HEK293 (cell line): ENCODE results near the gene C1QTNF1.

Source experiments
- YY2 ChIP-seq: fragments of 450-650 bp; formaldehyde crosslinking; IDR thresholded peaks from 2 replicates; pipeline ENCODE4 v1.5.1; 2016; ENCODE audit warnings: missing biosample characterization, missing genetic modification characterization
- ZNF660 ChIP-seq: fragments of 450-650 bp; IDR thresholded peaks from 2 replicates; pipeline ENCODE4 v1.5.1; 2018; ENCODE audit warnings: missing biosample characterization, mild to moderate bottlenecking, missing genetic modification characterization
- ZNF677 ChIP-seq: fragments of 450-650 bp; IDR thresholded peaks from 2 replicates; pipeline ENCODE4 v1.5.0; 2018; ENCODE audit warnings: missing biosample characterization, mild to moderate bottlenecking, missing genetic modification characterization, moderate library complexity
- TF ChIP-seq, protein P1 (sequence below): fragments of 450-650 bp; formaldehyde crosslinking; IDR thresholded peaks from 2 replicates; pipeline ENCODE4 v1.5.1; 2016; ENCODE audit warnings: missing biosample characterization, missing genetic modification characterization

DNA sequence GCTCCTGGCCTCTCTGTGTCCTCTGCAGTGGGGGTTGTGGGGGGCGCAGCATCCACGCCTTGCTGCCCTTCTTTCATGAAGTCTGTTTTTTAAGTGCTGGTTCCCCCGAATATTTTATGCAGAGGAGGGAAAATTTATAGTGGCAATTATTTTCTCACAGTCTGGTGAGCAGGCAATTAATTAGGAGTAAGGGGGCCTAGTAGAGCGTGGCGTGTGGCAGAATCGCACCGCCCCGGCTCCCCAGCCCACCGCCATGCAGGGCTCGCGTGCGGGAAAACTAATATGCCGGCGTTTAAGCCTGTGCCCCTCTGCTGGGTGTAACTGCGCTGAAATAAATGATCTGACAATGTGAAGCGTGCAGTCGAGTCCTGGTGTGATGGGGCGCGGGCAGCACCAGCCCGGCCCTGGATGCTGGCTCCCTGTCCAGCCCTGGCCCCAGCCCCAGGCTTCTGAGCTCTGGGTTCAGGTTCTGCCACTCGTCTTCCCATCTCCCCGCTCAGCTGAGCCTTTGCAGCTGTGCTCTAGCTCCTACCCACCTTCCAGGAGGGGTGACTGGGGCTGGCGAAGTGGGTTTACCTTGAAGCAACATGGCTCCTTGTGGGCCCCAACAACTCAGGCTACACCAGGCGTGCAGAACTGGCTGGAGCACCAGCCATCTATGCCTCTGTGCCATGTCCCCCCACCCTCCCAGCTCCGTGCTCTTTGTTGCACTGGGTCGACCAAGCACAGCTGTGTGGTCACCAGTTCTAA, 64.5 kb downstream of the C1QTNF1 start:
- TF ChIP-seq, protein P1, sequence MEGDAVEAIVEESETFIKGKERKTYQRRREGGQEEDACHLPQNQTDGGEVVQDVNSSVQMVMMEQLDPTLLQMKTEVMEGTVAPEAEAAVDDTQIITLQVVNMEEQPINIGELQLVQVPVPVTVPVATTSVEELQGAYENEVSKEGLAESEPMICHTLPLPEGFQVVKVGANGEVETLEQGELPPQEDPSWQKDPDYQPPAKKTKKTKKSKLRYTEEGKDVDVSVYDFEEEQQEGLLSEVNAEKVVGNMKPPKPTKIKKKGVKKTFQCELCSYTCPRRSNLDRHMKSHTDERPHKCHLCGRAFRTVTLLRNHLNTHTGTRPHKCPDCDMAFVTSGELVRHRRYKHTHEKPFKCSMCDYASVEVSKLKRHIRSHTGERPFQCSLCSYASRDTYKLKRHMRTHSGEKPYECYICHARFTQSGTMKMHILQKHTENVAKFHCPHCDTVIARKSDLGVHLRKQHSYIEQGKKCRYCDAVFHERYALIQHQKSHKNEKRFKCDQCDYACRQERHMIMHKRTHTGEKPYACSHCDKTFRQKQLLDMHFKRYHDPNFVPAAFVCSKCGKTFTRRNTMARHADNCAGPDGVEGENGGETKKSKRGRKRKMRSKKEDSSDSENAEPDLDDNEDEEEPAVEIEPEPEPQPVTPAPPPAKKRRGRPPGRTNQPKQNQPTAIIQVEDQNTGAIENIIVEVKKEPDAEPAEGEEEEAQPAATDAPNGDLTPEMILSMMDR (tag by site-specific recombination), result no peak
- TF ChIP-seq YY2, result no peak
- TF ChIP-seq ZNF660 (tag by site-specific recombination), result no peak
- TF ChIP-seq ZNF677, result no peak
